ENCODE measurements around the gene KIAA1217. TPM values are rescaled to one million over a fixed set of nuclear protein-coding genes. Genes with fewer than 3 reads are reported as not detected.
"Not testable (repeated sequence)": the region's sequence is repeated elsewhere in the genome, so short reads cannot be mapped to it uniquely, and the experiment has no call there.

KIAA1217 gene
- total RNA-seq, 1 donor from 2014 or later = 16.2 TPM

GRCh38 chr10:24467605-24468004 lies 258.7 kb downstream of the KIAA1217 start:
- no peaks in the 10 kb centered on the region for H3K27me3 ChIP-seq (ENCODE audit: control insufficient read depth in 3 of 3, insufficient read depth in 3 of 3, low read length in 3 of 3)
- no peak overlapping the region for H3K9ac ChIP-seq (ENCODE audit: low read depth in 1 of 3, low read length in 3 of 3)
- H3K9me3 ChIP-seq (ENCODE audit: control insufficient read depth in 3 of 3, low read length in 3 of 3) = no peaks in the 10 kb centered on the region
- H3K4me3 ChIP-seq (ENCODE audit: low read length in 3 of 3) = peak overlapping the region in 1 of 3 donors; percentile 41
- H3K27ac ChIP-seq (ENCODE audit: low read depth, low read length) = peak overlapping the region; percentile 54
- peaks cover 46 to 53% (median 50%) of the 10 kb centered on the region in 3 donors for H3K4me1 ChIP-seq (ENCODE audit: control insufficient read depth in 3 of 3, insufficient read depth in 3 of 3, low read length in 3 of 3)
- H3K36me3 ChIP-seq (ENCODE audit: control insufficient read depth in 3 of 3, insufficient read depth in 3 of 3, low read length in 3 of 3) = peaks cover 0 to 1% (median 0%) of the 10 kb centered on the region in 3 donors

- H3K9ac ChIP-seq (ENCODE audit: low read depth in 1 of 3, low read length in 3 of 3) = peak overlapping the region in 1 of 3 donors; percentile 29
- H3K36me3 ChIP-seq (ENCODE audit: control insufficient read depth in 3 of 3, insufficient read depth in 3 of 3, low read length in 3 of 3) = peaks cover under 1 to 7% (median 4%) of the 10 kb centered on the region in 3 donors
- H3K27ac ChIP-seq (ENCODE audit: low read depth, low read length) = peak overlapping the region; percentile 54
- no peaks in the 10 kb centered on the region for H3K27me3 ChIP-seq (ENCODE audit: control insufficient read depth in 3 of 3, insufficient read depth in 3 of 3, low read length in 3 of 3)
- peak overlapping the region in 2 of 3 donors; percentile 4 to 37 for H3K4me3 ChIP-seq (ENCODE audit: low read length in 3 of 3)
- H3K4me1 ChIP-seq (ENCODE audit: control insufficient read depth in 3 of 3, insufficient read depth in 3 of 3, low read length in 3 of 3) = peaks cover 39 to 46% (median 44%) of the 10 kb centered on the region in 3 donors
- H3K9me3 ChIP-seq (ENCODE audit: control insufficient read depth in 3 of 3, low read length in 3 of 3) = no peaks in the 10 kb centered on the region
Measured at GRCh38 chr10:24468281-24468751, 259.4 kb downstream of the KIAA1217 start.

GRCh38 chr10:24469993-24470392 lies 261.1 kb downstream of the KIAA1217 start:
- Histone ChIP-seq H3K9ac (ENCODE audit: low read depth in 1 of 3, low read length in 3 of 3) (no peak overlapping the region), H3K4me1 (ENCODE audit: control insufficient read depth in 3 of 3, insufficient read depth in 3 of 3, low read length in 3 of 3) (peaks cover 23 to 29% (median 29%) of the 10 kb centered on the region in 3 donors), H3K4me3 (ENCODE audit: low read length in 3 of 3) (no peak overlapping the region), H3K27ac (ENCODE audit: low read depth, low read length) (no peak overlapping the region), H3K9me3 (ENCODE audit: control insufficient read depth in 3 of 3, low read length in 3 of 3) (no peaks in the 10 kb centered on the region), H3K36me3 (ENCODE audit: control insufficient read depth in 3 of 3, insufficient read depth in 3 of 3, low read length in 3 of 3) (peaks cover 10 to 12% (median 11%) of the 10 kb centered on the region in 3 donors), H3K27me3 (ENCODE audit: control insufficient read depth in 3 of 3, insufficient read depth in 3 of 3, low read length in 3 of 3) (no peaks in the 10 kb centered on the region)

GRCh38 chr10:24475598-24475997 lies 266.7 kb downstream of the KIAA1217 start:
- Histone ChIP-seq H3K27me3 (ENCODE audit: control insufficient read depth in 3 of 3, insufficient read depth in 3 of 3, low read length in 3 of 3) (no peaks in the 10 kb centered on the region), H3K27ac (ENCODE audit: low read depth, low read length) (no peak overlapping the region), H3K4me3 (ENCODE audit: low read length in 3 of 3) (no peak overlapping the region), H3K4me1 (ENCODE audit: control insufficient read depth in 3 of 3, insufficient read depth in 3 of 3, low read length in 3 of 3) (peaks cover 0 to 2% (median 0%) of the 10 kb centered on the region in 3 donors), H3K9me3 (ENCODE audit: control insufficient read depth in 3 of 3, low read length in 3 of 3) (no peaks in the 10 kb centered on the region), H3K36me3 (ENCODE audit: control insufficient read depth in 3 of 3, insufficient read depth in 3 of 3, low read length in 3 of 3) (peaks cover 10 to 12% (median 10%) of the 10 kb centered on the region in 3 donors), H3K9ac (ENCODE audit: low read depth in 1 of 3, low read length in 3 of 3) (no peak overlapping the region)

GRCh38 chr10:24476913-24477701 lies 268.2 kb downstream of the KIAA1217 start:
- Histone ChIP-seq H3K4me1 (ENCODE audit: control insufficient read depth in 3 of 3, insufficient read depth in 3 of 3, low read length in 3 of 3) (peaks cover 0 to 2% (median 0%) of the 10 kb centered on the region in 3 donors), H3K4me3 (ENCODE audit: low read length in 3 of 3) (no peak overlapping the region), H3K9me3 (ENCODE audit: control insufficient read depth in 3 of 3, low read length in 3 of 3) (no peaks in the 10 kb centered on the region), H3K27ac (ENCODE audit: low read depth, low read length) (no peak overlapping the region), H3K9ac (ENCODE audit: low read depth in 1 of 3, low read length in 3 of 3) (no peak overlapping the region), H3K36me3 (ENCODE audit: control insufficient read depth in 3 of 3, insufficient read depth in 3 of 3, low read length in 3 of 3) (peaks cover 10 to 12% (median 10%) of the 10 kb centered on the region in 3 donors), H3K27me3 (ENCODE audit: control insufficient read depth in 3 of 3, insufficient read depth in 3 of 3, low read length in 3 of 3) (no peaks in the 10 kb centered on the region)

GRCh38 chr10:24477915-24478314 lies 269.0 kb downstream of the KIAA1217 start:
- Histone ChIP-seq H3K4me1 (ENCODE audit: control insufficient read depth in 3 of 3, insufficient read depth in 3 of 3, low read length in 3 of 3) (peaks cover 0 to 2% (median 0%) of the 10 kb centered on the region in 3 donors), H3K27ac (ENCODE audit: low read depth, low read length) (no peak overlapping the region), H3K9ac (ENCODE audit: low read depth in 1 of 3, low read length in 3 of 3) (no peak overlapping the region), H3K9me3 (ENCODE audit: control insufficient read depth in 3 of 3, low read length in 3 of 3) (no peaks in the 10 kb centered on the region), H3K27me3 (ENCODE audit: control insufficient read depth in 3 of 3, insufficient read depth in 3 of 3, low read length in 3 of 3) (no peaks in the 10 kb centered on the region), H3K36me3 (ENCODE audit: control insufficient read depth in 3 of 3, insufficient read depth in 3 of 3, low read length in 3 of 3) (peaks cover 7 to 12% (median 10%) of the 10 kb centered on the region in 3 donors), H3K4me3 (ENCODE audit: low read length in 3 of 3) (no peak overlapping the region)

- Histone ChIP-seq H3K9ac (ENCODE audit: low read depth in 1 of 3, low read length in 3 of 3) (no peak overlapping the region), H3K27me3 (ENCODE audit: control insufficient read depth in 3 of 3, insufficient read depth in 3 of 3, low read length in 3 of 3) (no peaks in the 10 kb centered on the region), H3K27ac (ENCODE audit: low read depth, low read length) (no peak overlapping the region), H3K36me3 (ENCODE audit: control insufficient read depth in 3 of 3, insufficient read depth in 3 of 3, low read length in 3 of 3) (no peaks in the 10 kb centered on the region), H3K4me1 (ENCODE audit: control insufficient read depth in 3 of 3, insufficient read depth in 3 of 3, low read length in 3 of 3) (peaks cover 0 to 4% (median 0%) of the 10 kb centered on the region in 3 donors), H3K9me3 (ENCODE audit: control insufficient read depth in 3 of 3, low read length in 3 of 3) (no peaks in the 10 kb centered on the region), H3K4me3 (ENCODE audit: low read length in 3 of 3) (no peak overlapping the region)
Measured at GRCh38 chr10:24479806-24480205, 270.9 kb downstream of the KIAA1217 start.

GRCh38 chr10:24480447-24480846 lies 271.5 kb downstream of the KIAA1217 start:
- H3K4me3 ChIP-seq (ENCODE audit: low read length in 3 of 3) = no peak overlapping the region
- no peaks in the 10 kb centered on the region for H3K9me3 ChIP-seq (ENCODE audit: control insufficient read depth in 3 of 3, low read length in 3 of 3)
- no peak overlapping the region for H3K9ac ChIP-seq (ENCODE audit: low read depth in 1 of 3, low read length in 3 of 3)
- H3K27me3 ChIP-seq (ENCODE audit: control insufficient read depth in 3 of 3, insufficient read depth in 3 of 3, low read length in 3 of 3) = no peaks in the 10 kb centered on the region
- H3K27ac ChIP-seq (ENCODE audit: low read depth, low read length) = no peak overlapping the region
- H3K36me3 ChIP-seq (ENCODE audit: control insufficient read depth in 3 of 3, insufficient read depth in 3 of 3, low read length in 3 of 3) = peaks cover 0 to 4% (median 3%) of the 10 kb centered on the region in 3 donors
- H3K4me1 ChIP-seq (ENCODE audit: control insufficient read depth in 3 of 3, insufficient read depth in 3 of 3, low read length in 3 of 3) = peaks cover 0 to 4% (median 2%) of the 10 kb centered on the region in 3 donors

GRCh38 chr10:24481241-24481640 lies 272.3 kb downstream of the KIAA1217 start:
- Histone ChIP-seq H3K36me3 (ENCODE audit: control insufficient read depth in 3 of 3, insufficient read depth in 3 of 3, low read length in 3 of 3) (peaks cover 0 to 10% (median 8%) of the 10 kb centered on the region in 3 donors), H3K27ac (ENCODE audit: low read depth, low read length) (no peak overlapping the region), H3K4me1 (ENCODE audit: control insufficient read depth in 3 of 3, insufficient read depth in 3 of 3, low read length in 3 of 3) (peaks cover 0 to 4% (median 2%) of the 10 kb centered on the region in 3 donors), H3K9ac (ENCODE audit: low read depth in 1 of 3, low read length in 3 of 3) (no peak overlapping the region), H3K4me3 (ENCODE audit: low read length in 3 of 3) (no peak overlapping the region), H3K27me3 (ENCODE audit: control insufficient read depth in 3 of 3, insufficient read depth in 3 of 3, low read length in 3 of 3) (no peaks in the 10 kb centered on the region), H3K9me3 (ENCODE audit: control insufficient read depth in 3 of 3, low read length in 3 of 3) (no peaks in the 10 kb centered on the region)

- H3K9me3 ChIP-seq (ENCODE audit: control insufficient read depth in 3 of 3, low read length in 3 of 3); H3K27me3 ChIP-seq (ENCODE audit: control insufficient read depth in 3 of 3, insufficient read depth in 3 of 3, low read length in 3 of 3); H3K27ac ChIP-seq (ENCODE audit: low read depth, low read length); H3K4me1 ChIP-seq (ENCODE audit: control insufficient read depth in 3 of 3, insufficient read depth in 3 of 3, low read length in 3 of 3); H3K4me3 ChIP-seq (ENCODE audit: low read length in 3 of 3); H3K9ac ChIP-seq (ENCODE audit: low read depth in 1 of 3, low read length in 3 of 3): not testable (repeated sequence)
- H3K36me3 ChIP-seq (ENCODE audit: control insufficient read depth in 3 of 3, insufficient read depth in 3 of 3, low read length in 3 of 3) = peaks cover 7 to 20% (median 11%) of the 10 kb centered on the region in 3 donors
Measured at GRCh38 chr10:24482713-24483112, 273.8 kb downstream of the KIAA1217 start.

All from skeletal muscle tissue (tissue), 4 donors.